ENCODE data around the gene PPFIBP2.
A peak's percentile ranks its signal among the peaks of the same experiment; 100 is the strongest.

PPFIBP2 gene

DNA sequence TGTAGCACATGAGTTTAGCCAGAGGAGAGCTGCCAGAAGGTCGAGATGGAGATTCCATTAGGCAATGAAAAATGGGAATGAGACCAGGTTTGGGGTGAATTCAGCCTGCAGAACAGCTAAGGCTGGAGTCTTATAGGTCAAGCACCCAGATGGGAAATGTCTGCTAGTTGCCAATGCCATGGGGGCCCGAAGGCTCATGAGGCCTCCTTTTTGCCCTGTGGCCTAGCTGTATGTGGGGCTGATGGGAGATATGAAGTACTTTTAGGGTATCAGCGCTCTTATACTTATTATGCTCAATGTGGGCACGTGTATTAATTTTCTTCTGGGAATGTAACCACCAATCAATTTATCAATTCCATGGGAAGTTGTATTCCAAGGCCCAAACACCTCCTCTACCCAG is 8.7 kb downstream of the PPFIBP2 start:
- no peak overlapping the region for H3K27ac ChIP-seq (ENCODE audit: insufficient read depth, low read length, poor library complexity, severe bottlenecking)
- H3K36me3 ChIP-seq (ENCODE audit: control insufficient read depth, insufficient read depth, low read length) = no peaks in the 10 kb centered on the region
- H3K9me3 ChIP-seq (ENCODE audit: control insufficient read depth, low read length) = no peaks in the 10 kb centered on the region
- no peak for DNase-seq
- H3K4me1 ChIP-seq (ENCODE audit: control insufficient read depth, insufficient read depth, low read length, poor library complexity, severe bottlenecking) = peaks cover 13% of the 10 kb centered on the region
- no peaks in the 10 kb centered on the region for H3K27me3 ChIP-seq (replicated peaks; ENCODE audit: control insufficient read depth, insufficient read depth, low read length, poor library complexity, severe bottlenecking)
- no peak overlapping the region for H3K4me3 ChIP-seq (ENCODE audit: insufficient read depth, low read depth, low read length, poor library complexity, severe bottlenecking)

DNA sequence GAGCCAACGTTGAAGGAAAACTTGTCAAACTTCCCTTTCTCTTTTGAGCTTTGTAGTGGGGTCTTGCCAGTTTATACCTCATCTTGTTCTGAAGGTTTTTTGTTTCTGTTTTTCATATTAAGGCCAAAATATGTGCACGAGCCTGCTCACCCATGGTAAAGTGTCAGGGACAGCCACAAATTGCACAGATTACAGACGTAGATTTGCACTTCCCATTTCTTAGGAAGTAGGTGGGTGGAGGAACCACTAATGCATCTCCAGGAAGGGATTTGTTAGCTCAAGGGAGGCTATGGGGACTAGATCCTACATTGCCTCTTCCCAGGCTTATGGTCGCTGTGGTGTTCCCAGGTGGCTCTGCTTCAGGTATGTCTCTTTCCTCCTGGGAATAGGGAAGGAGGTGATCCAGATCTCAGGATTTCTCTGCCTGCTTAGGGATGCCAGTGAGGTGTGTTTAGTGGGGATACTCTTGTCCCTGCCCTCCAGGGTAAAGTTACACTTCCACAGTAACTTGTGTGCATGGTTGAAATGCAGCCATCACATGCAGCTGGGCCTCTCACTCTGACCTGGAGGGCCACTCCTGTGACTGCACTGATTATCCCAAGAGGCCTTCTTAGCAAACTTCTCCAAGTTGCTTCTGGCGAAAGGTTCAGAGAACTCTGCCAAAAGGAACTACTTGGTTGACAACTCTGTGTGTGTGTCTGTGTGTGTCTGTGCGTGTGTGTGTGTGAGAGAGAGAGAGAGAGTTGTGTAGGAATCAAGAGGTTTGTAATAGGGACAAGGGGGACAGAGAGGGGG is 9.8 kb downstream of the PPFIBP2 start:
- H3K36me3 ChIP-seq (ENCODE audit: control insufficient read depth, insufficient read depth, low read length) = no peaks in the 10 kb centered on the region
- H3K4me1 ChIP-seq (ENCODE audit: control insufficient read depth, insufficient read depth, low read length, poor library complexity, severe bottlenecking) = peaks cover 19% of the 10 kb centered on the region
- no peak overlapping the region for H3K4me3 ChIP-seq (ENCODE audit: insufficient read depth, low read depth, low read length, poor library complexity, severe bottlenecking)
- no peaks in the 10 kb centered on the region for H3K9me3 ChIP-seq (ENCODE audit: control insufficient read depth, low read length)
- H3K27ac ChIP-seq (ENCODE audit: insufficient read depth, low read length, poor library complexity, severe bottlenecking) = no peak overlapping the region
- no peaks in the 10 kb centered on the region for H3K27me3 ChIP-seq (replicated peaks; ENCODE audit: control insufficient read depth, insufficient read depth, low read length, poor library complexity, severe bottlenecking)
- no peak for DNase-seq

DNA sequence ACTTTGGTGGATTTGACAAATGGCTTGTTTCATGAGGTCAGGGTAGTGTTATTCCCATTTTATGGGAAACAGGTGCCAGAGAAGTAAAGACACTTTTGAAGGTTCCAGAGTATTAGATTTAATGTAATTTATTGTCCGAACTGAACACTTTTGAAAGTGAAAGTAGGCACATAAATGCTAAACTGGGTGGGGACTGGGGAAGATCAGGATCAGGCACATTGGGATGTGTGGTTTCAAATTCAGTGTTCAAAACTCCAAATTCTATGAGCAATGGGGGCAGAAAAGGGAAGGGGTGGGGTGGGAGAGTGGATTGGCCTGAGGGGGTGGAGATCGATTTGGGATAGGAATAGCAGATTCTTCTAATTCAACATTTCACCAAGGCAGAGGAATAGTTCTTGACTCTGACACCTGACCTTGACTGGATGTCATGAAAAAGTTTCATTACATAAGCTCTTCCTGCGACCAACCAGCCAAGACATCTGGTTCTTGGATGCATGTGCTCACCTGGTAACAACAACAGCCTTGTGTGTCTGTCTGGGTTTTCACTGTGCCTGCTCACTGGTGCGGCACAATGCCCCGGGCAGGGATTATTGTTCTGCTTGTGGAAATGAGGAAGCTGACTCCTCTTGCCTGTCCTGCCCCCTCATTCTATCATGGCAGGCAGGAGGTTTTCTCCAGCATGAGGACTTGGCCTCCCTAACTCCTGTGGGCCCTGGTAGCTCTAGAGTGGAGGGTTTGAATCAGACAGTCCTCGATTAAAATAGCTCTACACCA is 10.8 kb downstream of the PPFIBP2 start:
- H3K4me1 ChIP-seq (ENCODE audit: control insufficient read depth, insufficient read depth, low read length, poor library complexity, severe bottlenecking) = peaks cover 25% of the 10 kb centered on the region
- H3K4me3 ChIP-seq (ENCODE audit: insufficient read depth, low read depth, low read length, poor library complexity, severe bottlenecking) = no peak overlapping the region
- DNase-seq = no peak
- no peaks in the 10 kb centered on the region for H3K9me3 ChIP-seq (ENCODE audit: control insufficient read depth, low read length)
- no peaks in the 10 kb centered on the region for H3K36me3 ChIP-seq (ENCODE audit: control insufficient read depth, insufficient read depth, low read length)
- no peaks in the 10 kb centered on the region for H3K27me3 ChIP-seq (replicated peaks; ENCODE audit: control insufficient read depth, insufficient read depth, low read length, poor library complexity, severe bottlenecking)
- no peak overlapping the region for H3K27ac ChIP-seq (ENCODE audit: insufficient read depth, low read length, poor library complexity, severe bottlenecking)

GRCh38 chr11:7525424-7525823 is 11.6 kb downstream of the PPFIBP2 start:
- H3K27me3 ChIP-seq (replicated peaks; ENCODE audit: control insufficient read depth, insufficient read depth, low read length, poor library complexity, severe bottlenecking) = no peaks in the 10 kb centered on the region
- H3K4me3 ChIP-seq (ENCODE audit: insufficient read depth, low read depth, low read length, poor library complexity, severe bottlenecking) = no peak overlapping the region
- no peaks in the 10 kb centered on the region for H3K9me3 ChIP-seq (ENCODE audit: control insufficient read depth, low read length)
- H3K27ac ChIP-seq (ENCODE audit: insufficient read depth, low read length, poor library complexity, severe bottlenecking) = no peak overlapping the region
- peaks cover 26% of the 10 kb centered on the region for H3K4me1 ChIP-seq (ENCODE audit: control insufficient read depth, insufficient read depth, low read length, poor library complexity, severe bottlenecking)
- DNase-seq = no peak
- H3K36me3 ChIP-seq (ENCODE audit: control insufficient read depth, insufficient read depth, low read length) = no peaks in the 10 kb centered on the region

DNA sequence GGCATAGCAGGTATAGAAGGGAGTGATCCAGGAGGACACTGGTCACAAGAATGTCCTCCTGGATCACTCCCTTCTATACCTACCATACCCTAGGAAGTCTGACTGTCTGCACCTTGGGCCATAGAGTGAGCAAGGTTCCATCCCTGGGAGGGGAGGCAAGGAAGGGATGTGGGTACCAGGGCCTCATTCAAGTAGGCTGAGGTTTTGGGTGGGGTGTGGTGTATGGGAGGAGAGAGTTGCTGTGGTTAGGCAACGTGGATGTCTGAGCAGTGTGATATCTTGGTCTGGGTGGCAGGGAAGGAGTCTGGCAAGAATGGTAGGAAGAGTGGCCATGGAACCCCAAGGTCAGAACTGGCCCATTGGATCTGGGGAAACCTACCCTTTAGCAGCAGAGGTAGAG is 13.2 kb downstream of the PPFIBP2 start:
- no peaks in the 10 kb centered on the region for H3K36me3 ChIP-seq (ENCODE audit: control insufficient read depth, insufficient read depth, low read length)
- no peaks in the 10 kb centered on the region for H3K9me3 ChIP-seq (ENCODE audit: control insufficient read depth, low read length)
- no peak overlapping the region for H3K4me3 ChIP-seq (ENCODE audit: insufficient read depth, low read depth, low read length, poor library complexity, severe bottlenecking)
- DNase-seq = peak; percentile 17 to 24 (median 18)
- H3K27me3 ChIP-seq (replicated peaks; ENCODE audit: control insufficient read depth, insufficient read depth, low read length, poor library complexity, severe bottlenecking) = no peaks in the 10 kb centered on the region
- H3K4me1 ChIP-seq (ENCODE audit: control insufficient read depth, insufficient read depth, low read length, poor library complexity, severe bottlenecking) = peaks cover 26% of the 10 kb centered on the region
- no peak overlapping the region for H3K27ac ChIP-seq (ENCODE audit: insufficient read depth, low read length, poor library complexity, severe bottlenecking)

DNA sequence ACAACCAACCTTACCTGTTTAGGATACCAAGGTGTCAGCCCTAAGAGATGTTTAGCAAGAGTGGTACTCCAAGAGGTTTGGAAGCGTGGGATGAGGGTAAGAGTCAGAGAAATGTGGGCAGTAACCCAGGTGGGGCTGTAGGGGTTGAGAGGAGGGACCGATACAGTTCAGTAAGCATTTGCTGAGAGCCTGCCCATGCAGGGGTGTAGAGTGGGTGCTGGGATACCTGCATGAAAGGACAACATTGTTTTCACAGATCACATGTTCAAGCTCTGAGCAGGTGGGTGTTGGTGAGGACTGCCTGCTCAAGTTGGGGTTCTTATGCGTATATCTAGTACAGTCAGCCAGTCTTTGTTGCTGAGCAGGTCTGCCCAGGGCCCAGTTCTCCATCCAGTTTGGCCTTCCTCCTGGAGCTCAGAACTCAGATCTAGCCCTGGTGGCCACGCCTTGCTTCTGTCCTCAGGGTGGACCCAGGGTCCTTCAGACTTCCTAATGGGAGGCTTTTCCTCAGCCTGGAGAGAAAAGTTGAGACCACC is 14.8 kb downstream of the PPFIBP2 start:
- no peaks in the 10 kb centered on the region for H3K27me3 ChIP-seq (replicated peaks; ENCODE audit: control insufficient read depth, insufficient read depth, low read length, poor library complexity, severe bottlenecking)
- H3K36me3 ChIP-seq (ENCODE audit: control insufficient read depth, insufficient read depth, low read length) = no peaks in the 10 kb centered on the region
- H3K27ac ChIP-seq (ENCODE audit: insufficient read depth, low read length, poor library complexity, severe bottlenecking) = no peak overlapping the region
- no peaks in the 10 kb centered on the region for H3K9me3 ChIP-seq (ENCODE audit: control insufficient read depth, low read length)
- H3K4me3 ChIP-seq (ENCODE audit: insufficient read depth, low read depth, low read length, poor library complexity, severe bottlenecking) = no peak overlapping the region
- H3K4me1 ChIP-seq (ENCODE audit: control insufficient read depth, insufficient read depth, low read length, poor library complexity, severe bottlenecking) = peaks cover 26% of the 10 kb centered on the region
- DNase-seq = no peak

DNA sequence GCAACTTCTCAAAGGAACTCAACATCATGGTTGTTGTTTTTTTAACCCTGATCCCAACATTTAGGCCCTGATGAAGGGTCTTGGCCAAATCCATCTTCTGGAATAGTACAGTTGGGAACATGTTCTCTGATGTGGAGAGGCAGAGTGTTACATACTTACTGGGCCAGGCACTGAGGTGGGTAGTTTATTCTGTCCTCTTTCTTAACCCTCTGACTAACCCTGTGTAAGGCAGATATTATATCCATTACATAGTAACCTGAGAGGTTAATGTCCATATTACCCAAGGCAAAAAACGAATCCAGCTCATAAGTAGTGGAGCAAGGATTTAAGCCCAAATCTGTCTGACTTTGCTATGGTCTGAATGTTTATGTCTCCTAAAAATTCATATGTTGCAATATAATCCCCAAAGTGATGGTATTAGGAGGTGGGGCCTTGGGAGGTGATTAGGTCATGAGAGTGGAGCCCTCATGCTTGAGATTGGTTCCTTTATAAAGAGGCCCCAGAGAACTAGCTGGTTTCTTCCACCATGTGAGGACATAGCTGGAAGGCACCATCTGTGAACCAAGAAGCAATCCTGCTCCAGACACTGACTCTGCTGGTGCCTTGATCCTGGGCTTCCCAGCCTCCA is 16.3 kb downstream of the PPFIBP2 start:
- H3K27ac ChIP-seq (ENCODE audit: insufficient read depth, low read length, poor library complexity, severe bottlenecking) = no peak overlapping the region
- DNase-seq = no peak
- H3K36me3 ChIP-seq (ENCODE audit: control insufficient read depth, insufficient read depth, low read length) = no peaks in the 10 kb centered on the region
- H3K4me3 ChIP-seq (ENCODE audit: insufficient read depth, low read depth, low read length, poor library complexity, severe bottlenecking) = no peak overlapping the region
- peaks cover 26% of the 10 kb centered on the region for H3K4me1 ChIP-seq (ENCODE audit: control insufficient read depth, insufficient read depth, low read length, poor library complexity, severe bottlenecking)
- no peaks in the 10 kb centered on the region for H3K9me3 ChIP-seq (ENCODE audit: control insufficient read depth, low read length)
- no peaks in the 10 kb centered on the region for H3K27me3 ChIP-seq (replicated peaks; ENCODE audit: control insufficient read depth, insufficient read depth, low read length, poor library complexity, severe bottlenecking)

DNA sequence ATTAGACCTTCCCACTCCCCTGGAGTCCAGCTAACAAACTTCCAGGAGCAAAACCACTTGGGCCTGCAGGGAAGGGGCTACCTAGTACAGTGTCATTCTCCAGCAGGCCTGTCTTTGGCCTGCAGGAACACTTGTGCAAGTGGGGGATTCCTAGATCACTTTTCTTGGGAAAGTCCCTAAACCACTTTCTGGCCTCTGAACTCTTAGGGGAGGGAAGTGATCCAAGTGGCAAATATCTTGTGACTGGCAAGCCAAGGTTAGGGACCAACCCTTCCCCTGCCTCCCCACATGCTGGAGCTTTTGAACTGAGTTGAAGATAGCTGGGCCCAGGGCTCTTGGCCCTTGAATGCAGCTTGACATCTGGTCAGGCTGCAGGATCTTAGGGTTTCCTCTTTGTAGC is 17.2 kb downstream of the PPFIBP2 start:
- Histone ChIP-seq H3K27ac (ENCODE audit: insufficient read depth, low read length, poor library complexity, severe bottlenecking) (no peak overlapping the region), H3K9me3 (ENCODE audit: control insufficient read depth, low read length) (no peaks in the 10 kb centered on the region), H3K4me1 (ENCODE audit: control insufficient read depth, insufficient read depth, low read length, poor library complexity, severe bottlenecking) (peaks cover 25% of the 10 kb centered on the region), H3K36me3 (ENCODE audit: control insufficient read depth, insufficient read depth, low read length) (no peaks in the 10 kb centered on the region), H3K4me3 (ENCODE audit: insufficient read depth, low read depth, low read length, poor library complexity, severe bottlenecking) (no peak overlapping the region), H3K27me3 (replicated peaks; ENCODE audit: control insufficient read depth, insufficient read depth, low read length, poor library complexity, severe bottlenecking) (no peaks in the 10 kb centered on the region)
- no peak for DNase-seq

DNA sequence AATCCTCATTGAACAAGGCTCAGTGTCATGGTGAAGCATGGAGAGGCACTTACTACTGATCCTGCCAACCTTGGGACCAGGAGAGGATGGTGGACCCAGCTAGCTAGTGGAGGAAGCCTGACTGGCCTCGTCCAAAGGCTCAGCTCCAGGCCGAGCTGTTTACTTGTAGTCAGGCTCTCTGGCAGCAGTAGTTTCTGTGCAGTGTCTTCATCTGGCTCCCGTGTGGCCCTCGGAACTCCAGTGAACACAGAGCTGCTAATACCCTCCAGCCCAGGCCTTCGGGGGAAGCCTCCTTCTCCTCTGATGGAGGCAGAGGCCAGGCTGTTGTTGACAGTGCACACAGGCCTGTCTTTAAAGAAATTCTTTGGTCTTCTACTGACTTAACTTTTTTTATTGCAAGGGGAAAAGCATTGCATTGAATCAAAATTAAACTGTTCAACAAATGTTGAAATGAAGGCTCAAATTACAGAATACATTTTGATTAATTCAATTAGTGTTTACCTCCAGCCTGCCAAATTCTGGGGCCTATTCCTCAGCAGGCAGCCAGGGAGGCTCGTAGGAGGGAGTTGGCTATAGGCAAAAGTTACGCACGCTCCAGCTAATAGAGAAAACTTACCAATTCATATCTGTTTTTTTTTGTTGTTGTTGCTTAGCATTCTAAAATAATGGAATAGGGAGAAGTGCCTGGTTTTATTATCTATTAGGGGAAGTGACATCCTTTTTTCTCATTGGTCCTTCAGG is 18.8 kb downstream of the PPFIBP2 start:
- no peaks in the 10 kb centered on the region for H3K9me3 ChIP-seq (ENCODE audit: control insufficient read depth, low read length)
- no peak overlapping the region for H3K27ac ChIP-seq (ENCODE audit: insufficient read depth, low read length, poor library complexity, severe bottlenecking)
- no peaks in the 10 kb centered on the region for H3K27me3 ChIP-seq (replicated peaks; ENCODE audit: control insufficient read depth, insufficient read depth, low read length, poor library complexity, severe bottlenecking)
- no peak for DNase-seq
- no peak overlapping the region for H3K4me3 ChIP-seq (ENCODE audit: insufficient read depth, low read depth, low read length, poor library complexity, severe bottlenecking)
- peaks cover 13% of the 10 kb centered on the region for H3K4me1 ChIP-seq (ENCODE audit: control insufficient read depth, insufficient read depth, low read length, poor library complexity, severe bottlenecking)
- H3K36me3 ChIP-seq (ENCODE audit: control insufficient read depth, insufficient read depth, low read length) = no peaks in the 10 kb centered on the region

Data from effector memory CD4-positive, alpha-beta T cell (primary cell).